ENCODE measurements around the gene MCM7. TPM values are rescaled to one million over a fixed set of nuclear protein-coding genes. Genes with fewer than 3 reads are reported as not detected.

MCM7 gene
- total RNA-seq, 2 experiments from 2014 or later, result 292 to 321 TPM

DNA sequence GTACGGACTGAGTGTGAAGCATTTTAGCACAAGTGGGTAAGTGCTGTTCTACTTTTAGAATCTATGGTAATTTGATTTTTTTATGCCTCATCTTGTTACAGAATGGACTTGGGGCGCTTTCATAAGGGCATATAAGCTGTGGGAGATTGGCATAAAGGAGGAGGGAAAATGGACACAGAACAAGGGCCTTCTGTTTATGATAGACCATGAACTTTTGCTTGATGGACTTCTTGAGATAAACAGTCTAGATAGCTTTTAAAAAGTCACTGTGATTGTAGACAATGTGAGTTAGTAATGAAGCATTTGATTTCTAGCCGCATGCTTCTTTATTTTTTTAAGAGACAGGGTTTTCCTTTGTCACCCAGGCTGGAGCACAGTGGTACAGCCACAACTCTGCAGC lies 49.6 kb downstream of the MCM7 start:
- no peaks in the 10 kb centered on the region for H3K9me3 Mint-ChIP-seq
- peak overlapping the region; percentile 15 for H3K4me3 Mint-ChIP-seq
- POLR2A ChIA-PET, result no interaction called here
- CTCF ChIA-PET, result interaction anchor here (1.3 to 1.8 kb wide), 4 partner anchors 12 to 58 kb away, joined by 4 to 6 read pairs (median 5); no protein-coding TSS in a partner anchor
- H3K4me1 Mint-ChIP-seq, result peaks cover 28% of the 10 kb centered on the region
- no peak overlapping the region for H3K27ac Mint-ChIP-seq
- H3K36me3 Mint-ChIP-seq (ENCODE audit: low read depth), result no peaks in the 10 kb centered on the region
- H3K27me3 Mint-ChIP-seq, result no peaks in the 10 kb centered on the region
- DNase-seq, result no peak

DNA sequence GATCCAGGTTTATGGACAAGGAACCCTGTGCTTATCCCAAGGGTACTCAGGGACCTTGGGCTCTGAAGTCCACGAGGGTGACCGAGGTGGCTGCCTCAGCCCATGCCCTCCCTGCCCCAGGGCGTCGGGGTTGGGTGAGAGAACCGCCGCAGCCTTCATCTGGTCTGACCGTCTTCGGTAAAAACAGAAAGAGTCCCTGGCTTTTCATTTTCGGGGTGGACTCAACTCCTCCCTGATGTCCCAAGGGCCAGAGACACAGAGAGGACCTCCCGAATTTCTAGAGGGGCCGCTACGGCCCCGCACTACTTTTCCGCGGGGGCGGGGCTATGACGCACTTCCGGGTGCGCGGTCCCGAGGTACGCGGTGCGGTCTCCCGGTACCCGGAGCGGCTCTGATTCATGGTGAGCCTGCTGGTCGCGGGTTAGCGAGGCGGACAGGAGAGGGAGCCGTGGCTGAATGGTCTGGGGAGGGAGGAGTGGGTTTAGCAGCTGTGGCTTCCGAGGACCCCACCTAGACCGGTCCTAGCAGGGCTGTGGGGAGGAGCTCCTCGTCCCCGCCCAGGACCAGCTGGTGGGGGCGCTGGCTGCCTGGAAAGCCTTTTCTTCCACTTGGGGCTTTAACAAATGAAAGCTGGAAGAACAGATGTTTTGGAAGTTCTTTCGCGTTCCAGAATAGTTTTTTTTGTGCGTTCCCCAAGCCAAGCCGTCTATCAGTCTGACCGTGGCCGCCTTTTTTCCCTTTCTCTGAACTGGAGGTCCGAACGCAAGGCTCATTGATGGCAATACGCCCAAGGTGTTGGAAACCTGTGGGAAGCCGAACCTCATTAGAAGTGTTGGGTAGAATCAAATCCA lies 51.5 kb downstream of the MCM7 start, which contains the start of gene ZSCAN21:
TSS of gene ZSCAN21 (plus strand) at position 334 of the 851 bp plus-strand sequence. CDS start 7,233 bp downstream, outside the sequence.
- POLR2A ChIA-PET, result no interaction called here
- H3K4me1 Mint-ChIP-seq, result peaks cover 30% of the 10 kb centered on the region
- peak within 1 kb of the TSS; percentile 87 for H3K4me3 Mint-ChIP-seq
- DNase-seq, result peak; percentile 79
- CTCF ChIA-PET, result interaction anchor here (0.6 to 1.8 kb wide), 7 partner anchors 10 to 73 kb away, joined by 3 to 5 read pairs (median 4); partner anchors contain the start of genes AP4M1 and MCM7
- no peaks in the 10 kb centered on the region for H3K9me3 Mint-ChIP-seq
- H3K27me3 Mint-ChIP-seq, result no peaks in the 10 kb centered on the region
- peak within 1 kb of the TSS; percentile 97 for H3K27ac Mint-ChIP-seq
- H3K36me3 Mint-ChIP-seq (ENCODE audit: low read depth), result no peaks in the 10 kb centered on the region

DNA sequence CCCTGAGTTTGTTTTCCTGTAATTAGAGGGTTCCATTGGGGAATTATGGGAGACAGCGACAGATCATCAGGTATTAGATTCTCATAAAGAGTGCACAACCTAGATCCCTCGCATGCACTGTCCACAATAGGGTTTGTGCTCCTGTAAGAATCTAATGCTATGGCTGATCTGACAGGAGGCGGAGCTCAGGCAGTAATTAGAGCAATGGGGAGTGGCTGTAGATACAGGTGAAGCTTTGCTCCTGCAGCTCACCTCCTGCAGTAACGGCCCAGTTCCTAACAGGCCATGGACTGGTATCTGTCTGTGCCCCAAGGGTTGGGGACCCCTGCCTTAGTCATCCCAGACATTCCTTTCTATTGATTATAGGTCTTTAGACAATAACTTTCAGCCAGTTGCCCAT lies 52.5 kb downstream of the MCM7 start:
- POLR2A ChIA-PET, result no interaction called here

DNA sequence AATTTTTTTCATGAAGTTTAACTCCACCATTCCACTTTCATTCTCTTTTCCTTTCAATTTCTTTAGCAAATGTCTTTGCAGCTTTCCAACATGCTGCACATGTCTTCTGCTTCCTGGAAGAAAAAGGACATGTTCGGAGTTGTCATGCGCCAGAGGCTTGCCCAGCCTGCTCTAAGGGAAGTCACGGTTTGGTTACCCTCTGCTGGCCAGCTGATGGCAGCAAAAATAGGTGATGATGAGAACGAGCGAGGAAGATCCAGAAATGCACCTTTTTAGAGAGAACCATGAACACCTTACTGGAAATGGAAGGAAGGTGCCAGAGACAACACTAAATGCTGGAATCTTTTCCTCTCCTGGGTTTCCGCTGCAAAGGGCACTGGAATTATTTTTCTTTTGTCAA lies 56.5 kb downstream of the MCM7 start:
- peak; percentile 25 for DNase-seq

More for the DNA sequence above, 52.5 kb downstream of the MCM7 start:
- CTCF ChIA-PET, result interaction anchor here (1.2 to 1.8 kb wide), 2 partner anchors 52 to 72 kb away, joined by 3 to 5 read pairs; partner anchors contain the start of genes AP4M1 and MCM7
- Mint-ChIP-seq H3K27ac (peak overlapping the region; percentile 97), H3K9me3 (no peaks in the 10 kb centered on the region), H3K4me3 (peak overlapping the region; percentile 87), H3K4me1 (peaks cover 30% of the 10 kb centered on the region), H3K36me3 (ENCODE audit: low read depth) (no peaks in the 10 kb centered on the region), H3K27me3 (no peaks in the 10 kb centered on the region)
- DNase-seq, result peak; percentile 8

More for the DNA sequence above, 56.5 kb downstream of the MCM7 start:
- Mint-ChIP-seq H3K36me3 (ENCODE audit: low read depth) (peaks cover 6% of the 10 kb centered on the region), H3K27ac (no peak overlapping the region), H3K9me3 (no peaks in the 10 kb centered on the region), H3K4me1 (peaks cover 28% of the 10 kb centered on the region), H3K27me3 (no peaks in the 10 kb centered on the region), H3K4me3 (no peak overlapping the region)
- ChIA-PET CTCF (interaction anchor here (1.0 kb wide), 1 partner anchor 8 kb away, joined by 3 read pairs; no protein-coding TSS in a partner anchor), POLR2A (no interaction called here)

Small RNA genes lying within 50 kb of the gene (microRNA-seq; reads per million reads assigned to microRNA genes)
- gene MIR106B (ENCODE audit: borderline microRNAs expressed, borderline replicate concordance) (7,763 reads per million, percentile 96 among the genes with 10 or more reads in this experiment), gene MIR25 (ENCODE audit: borderline microRNAs expressed, borderline replicate concordance) (940 reads per million, percentile 85 among the genes with 10 or more reads in this experiment), gene MIR93 (ENCODE audit: borderline microRNAs expressed, borderline replicate concordance) (6,587 reads per million, percentile 95 among the genes with 10 or more reads in this experiment)

Other genes with a start within 250 kb of the MCM7 start
- under 1 TPM in 1 of 2 experiments, not detected in 1; 0.25 TPM for gene OR2AE1, start 224.4 kb downstream of the MCM7 start, total RNA-seq
- gene TRIM4, start 181.9 kb downstream of the MCM7 start, total RNA-seq, result 10 to 100 TPM; 33.3 to 33.5 TPM
- under 1 TPM in 1 of 2 experiments, not detected in 1; 0.48 TPM for gene GJC3, start 171.8 kb downstream of the MCM7 start, total RNA-seq
- gene AZGP1, start 125.4 kb downstream of the MCM7 start, total RNA-seq, result not detected
- gene ZKSCAN1, start 85.8 kb downstream of the MCM7 start, total RNA-seq, result 10 to 100 TPM; 63.2 to 66.0 TPM
- gene ZSCAN21, start 51.6 kb downstream of the MCM7 start, total RNA-seq, result 1 to 10 TPM; 6.6 to 9.1 TPM
- 10 to 100 TPM; 24.5 to 28.3 TPM for gene ZNF3, start 19.7 kb downstream of the MCM7 start, total RNA-seq
- 10 to 100 TPM; 80.6 to 97.1 TPM for gene COPS6, start 12.4 kb downstream of the MCM7 start, total RNA-seq
- gene AP4M1, start 246 bp upstream of the MCM7 start, total RNA-seq, result 10 to 100 TPM; 13.1 to 14.1 TPM
- gene TAF6, start 18.0 kb upstream of the MCM7 start, total RNA-seq, result 10 to 100 TPM; 60.1 to 65.5 TPM
- 10 to 100 TPM; 40.5 to 40.7 TPM for gene CNPY4, start 18.2 kb upstream of the MCM7 start, total RNA-seq
- gene MBLAC1, start 25.6 kb upstream of the MCM7 start, total RNA-seq, result 1 to 10 TPM; 2.3 to 3.6 TPM
- gene LAMTOR4, start 47.5 kb upstream of the MCM7 start, total RNA-seq, result 100 to 1,000 TPM; 124 to 172 TPM
- 10 to 100 TPM; 54.0 to 54.6 TPM for gene TRAPPC14, start 57.3 kb upstream of the MCM7 start, total RNA-seq
- 10 to 100 TPM; 14.2 to 15.6 TPM for gene GAL3ST4, start 67.2 kb upstream of the MCM7 start, total RNA-seq
- gene GPC2, start 76.0 kb upstream of the MCM7 start, total RNA-seq, result 10 to 100 TPM; 13.9 to 20.9 TPM
- 10 to 100 TPM; 24.2 to 24.7 TPM for gene STAG3, start 76.5 kb upstream of the MCM7 start, total RNA-seq
- gene PVRIG, start 118.6 kb upstream of the MCM7 start, total RNA-seq, result 10 to 100 TPM; 61.2 to 66.6 TPM
- not detected for gene SPDYE3, start 206.3 kb upstream of the MCM7 start, total RNA-seq